Measurements from ENCODE around the gene ADH1C.

DNA sequence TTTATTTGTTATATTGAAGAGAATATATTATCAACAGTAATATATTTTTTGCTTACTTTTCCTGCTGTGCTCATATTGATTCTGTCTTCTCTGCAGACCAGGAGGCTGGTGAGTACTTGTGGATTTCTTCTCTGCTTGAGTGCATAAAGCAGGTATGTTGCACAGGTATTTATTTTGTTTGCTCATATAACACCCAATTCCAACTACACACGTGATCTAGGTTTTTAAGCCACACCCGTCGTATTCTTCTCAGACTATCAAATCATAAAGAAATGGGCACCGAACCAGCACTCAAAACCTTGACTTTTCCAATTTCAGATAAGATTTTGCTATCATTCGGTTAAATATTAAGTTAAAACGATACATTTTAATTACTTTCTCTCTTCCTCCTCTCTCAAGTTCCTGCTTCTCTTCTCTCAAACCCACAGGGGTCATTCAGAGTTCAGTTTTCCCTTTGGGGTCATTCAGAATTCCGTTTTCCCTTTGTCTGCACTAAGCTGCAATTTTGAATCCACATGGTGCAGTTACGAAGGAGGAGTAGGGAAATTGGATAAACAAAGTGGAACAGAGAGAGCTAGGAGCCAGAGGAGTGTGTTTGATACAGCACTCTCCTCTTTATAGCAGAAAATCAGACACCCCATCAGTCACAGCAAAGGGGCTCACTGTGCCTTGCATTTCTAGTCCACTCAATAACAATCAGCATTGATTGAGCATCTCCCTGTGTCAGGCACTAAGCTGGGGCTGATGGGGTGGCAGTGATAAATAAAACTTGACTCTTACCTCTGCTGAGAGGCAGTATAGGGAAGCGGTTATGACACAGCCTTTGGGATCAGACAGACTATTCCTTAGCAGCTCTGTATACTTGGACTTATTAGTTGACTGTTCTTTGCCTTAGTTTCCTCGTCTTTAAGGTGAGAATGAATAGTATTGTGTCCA lies at the start of gene ADH1C:
- TF ChIP-seq PHF21A (IDR thresholded peaks at IDR 0.05; ENCODE audit: borderline replicate concordance, low read depth) (no peak), CBX2 (IDR thresholded peaks at IDR 0.05; ENCODE audit: insufficient read depth, low read length, poor library complexity, severe bottlenecking) (no peak), KDM1A (IDR thresholded peaks at IDR 0.05) (no peak), SMARCA4 (IDR thresholded peaks at IDR 0.05) (no peak), NBN (IDR thresholded peaks at IDR 0.05; ENCODE audit: low read depth) (no peak), SREBF2 (CRISPR knock-in tag; IDR thresholded peaks at IDR 0.05) (no peak)
- TF ChIP-seq, protein P1, sequence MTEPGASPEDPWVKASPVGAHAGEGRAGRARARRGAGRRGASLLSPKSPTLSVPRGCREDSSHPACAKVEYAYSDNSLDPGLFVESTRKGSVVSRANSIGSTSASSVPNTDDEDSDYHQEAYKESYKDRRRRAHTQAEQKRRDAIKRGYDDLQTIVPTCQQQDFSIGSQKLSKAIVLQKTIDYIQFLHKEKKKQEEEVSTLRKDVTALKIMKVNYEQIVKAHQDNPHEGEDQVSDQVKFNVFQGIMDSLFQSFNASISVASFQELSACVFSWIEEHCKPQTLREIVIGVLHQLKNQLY (CRISPR knock-in tag; conservative IDR thresholded peaks at IDR 0.05) = no peak
- TF ChIP-seq, protein P2, sequence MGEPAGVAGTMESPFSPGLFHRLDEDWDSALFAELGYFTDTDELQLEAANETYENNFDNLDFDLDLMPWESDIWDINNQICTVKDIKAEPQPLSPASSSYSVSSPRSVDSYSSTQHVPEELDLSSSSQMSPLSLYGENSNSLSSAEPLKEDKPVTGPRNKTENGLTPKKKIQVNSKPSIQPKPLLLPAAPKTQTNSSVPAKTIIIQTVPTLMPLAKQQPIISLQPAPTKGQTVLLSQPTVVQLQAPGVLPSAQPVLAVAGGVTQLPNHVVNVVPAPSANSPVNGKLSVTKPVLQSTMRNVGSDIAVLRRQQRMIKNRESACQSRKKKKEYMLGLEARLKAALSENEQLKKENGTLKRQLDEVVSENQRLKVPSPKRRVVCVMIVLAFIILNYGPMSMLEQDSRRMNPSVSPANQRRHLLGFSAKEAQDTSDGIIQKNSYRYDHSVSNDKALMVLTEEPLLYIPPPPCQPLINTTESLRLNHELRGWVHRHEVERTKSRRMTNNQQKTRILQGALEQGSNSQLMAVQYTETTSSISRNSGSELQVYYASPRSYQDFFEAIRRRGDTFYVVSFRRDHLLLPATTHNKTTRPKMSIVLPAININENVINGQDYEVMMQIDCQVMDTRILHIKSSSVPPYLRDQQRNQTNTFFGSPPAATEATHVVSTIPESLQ (CRISPR knock-in tag; IDR thresholded peaks at IDR 0.05) = no peak
- TF ChIP-seq, protein P3, sequence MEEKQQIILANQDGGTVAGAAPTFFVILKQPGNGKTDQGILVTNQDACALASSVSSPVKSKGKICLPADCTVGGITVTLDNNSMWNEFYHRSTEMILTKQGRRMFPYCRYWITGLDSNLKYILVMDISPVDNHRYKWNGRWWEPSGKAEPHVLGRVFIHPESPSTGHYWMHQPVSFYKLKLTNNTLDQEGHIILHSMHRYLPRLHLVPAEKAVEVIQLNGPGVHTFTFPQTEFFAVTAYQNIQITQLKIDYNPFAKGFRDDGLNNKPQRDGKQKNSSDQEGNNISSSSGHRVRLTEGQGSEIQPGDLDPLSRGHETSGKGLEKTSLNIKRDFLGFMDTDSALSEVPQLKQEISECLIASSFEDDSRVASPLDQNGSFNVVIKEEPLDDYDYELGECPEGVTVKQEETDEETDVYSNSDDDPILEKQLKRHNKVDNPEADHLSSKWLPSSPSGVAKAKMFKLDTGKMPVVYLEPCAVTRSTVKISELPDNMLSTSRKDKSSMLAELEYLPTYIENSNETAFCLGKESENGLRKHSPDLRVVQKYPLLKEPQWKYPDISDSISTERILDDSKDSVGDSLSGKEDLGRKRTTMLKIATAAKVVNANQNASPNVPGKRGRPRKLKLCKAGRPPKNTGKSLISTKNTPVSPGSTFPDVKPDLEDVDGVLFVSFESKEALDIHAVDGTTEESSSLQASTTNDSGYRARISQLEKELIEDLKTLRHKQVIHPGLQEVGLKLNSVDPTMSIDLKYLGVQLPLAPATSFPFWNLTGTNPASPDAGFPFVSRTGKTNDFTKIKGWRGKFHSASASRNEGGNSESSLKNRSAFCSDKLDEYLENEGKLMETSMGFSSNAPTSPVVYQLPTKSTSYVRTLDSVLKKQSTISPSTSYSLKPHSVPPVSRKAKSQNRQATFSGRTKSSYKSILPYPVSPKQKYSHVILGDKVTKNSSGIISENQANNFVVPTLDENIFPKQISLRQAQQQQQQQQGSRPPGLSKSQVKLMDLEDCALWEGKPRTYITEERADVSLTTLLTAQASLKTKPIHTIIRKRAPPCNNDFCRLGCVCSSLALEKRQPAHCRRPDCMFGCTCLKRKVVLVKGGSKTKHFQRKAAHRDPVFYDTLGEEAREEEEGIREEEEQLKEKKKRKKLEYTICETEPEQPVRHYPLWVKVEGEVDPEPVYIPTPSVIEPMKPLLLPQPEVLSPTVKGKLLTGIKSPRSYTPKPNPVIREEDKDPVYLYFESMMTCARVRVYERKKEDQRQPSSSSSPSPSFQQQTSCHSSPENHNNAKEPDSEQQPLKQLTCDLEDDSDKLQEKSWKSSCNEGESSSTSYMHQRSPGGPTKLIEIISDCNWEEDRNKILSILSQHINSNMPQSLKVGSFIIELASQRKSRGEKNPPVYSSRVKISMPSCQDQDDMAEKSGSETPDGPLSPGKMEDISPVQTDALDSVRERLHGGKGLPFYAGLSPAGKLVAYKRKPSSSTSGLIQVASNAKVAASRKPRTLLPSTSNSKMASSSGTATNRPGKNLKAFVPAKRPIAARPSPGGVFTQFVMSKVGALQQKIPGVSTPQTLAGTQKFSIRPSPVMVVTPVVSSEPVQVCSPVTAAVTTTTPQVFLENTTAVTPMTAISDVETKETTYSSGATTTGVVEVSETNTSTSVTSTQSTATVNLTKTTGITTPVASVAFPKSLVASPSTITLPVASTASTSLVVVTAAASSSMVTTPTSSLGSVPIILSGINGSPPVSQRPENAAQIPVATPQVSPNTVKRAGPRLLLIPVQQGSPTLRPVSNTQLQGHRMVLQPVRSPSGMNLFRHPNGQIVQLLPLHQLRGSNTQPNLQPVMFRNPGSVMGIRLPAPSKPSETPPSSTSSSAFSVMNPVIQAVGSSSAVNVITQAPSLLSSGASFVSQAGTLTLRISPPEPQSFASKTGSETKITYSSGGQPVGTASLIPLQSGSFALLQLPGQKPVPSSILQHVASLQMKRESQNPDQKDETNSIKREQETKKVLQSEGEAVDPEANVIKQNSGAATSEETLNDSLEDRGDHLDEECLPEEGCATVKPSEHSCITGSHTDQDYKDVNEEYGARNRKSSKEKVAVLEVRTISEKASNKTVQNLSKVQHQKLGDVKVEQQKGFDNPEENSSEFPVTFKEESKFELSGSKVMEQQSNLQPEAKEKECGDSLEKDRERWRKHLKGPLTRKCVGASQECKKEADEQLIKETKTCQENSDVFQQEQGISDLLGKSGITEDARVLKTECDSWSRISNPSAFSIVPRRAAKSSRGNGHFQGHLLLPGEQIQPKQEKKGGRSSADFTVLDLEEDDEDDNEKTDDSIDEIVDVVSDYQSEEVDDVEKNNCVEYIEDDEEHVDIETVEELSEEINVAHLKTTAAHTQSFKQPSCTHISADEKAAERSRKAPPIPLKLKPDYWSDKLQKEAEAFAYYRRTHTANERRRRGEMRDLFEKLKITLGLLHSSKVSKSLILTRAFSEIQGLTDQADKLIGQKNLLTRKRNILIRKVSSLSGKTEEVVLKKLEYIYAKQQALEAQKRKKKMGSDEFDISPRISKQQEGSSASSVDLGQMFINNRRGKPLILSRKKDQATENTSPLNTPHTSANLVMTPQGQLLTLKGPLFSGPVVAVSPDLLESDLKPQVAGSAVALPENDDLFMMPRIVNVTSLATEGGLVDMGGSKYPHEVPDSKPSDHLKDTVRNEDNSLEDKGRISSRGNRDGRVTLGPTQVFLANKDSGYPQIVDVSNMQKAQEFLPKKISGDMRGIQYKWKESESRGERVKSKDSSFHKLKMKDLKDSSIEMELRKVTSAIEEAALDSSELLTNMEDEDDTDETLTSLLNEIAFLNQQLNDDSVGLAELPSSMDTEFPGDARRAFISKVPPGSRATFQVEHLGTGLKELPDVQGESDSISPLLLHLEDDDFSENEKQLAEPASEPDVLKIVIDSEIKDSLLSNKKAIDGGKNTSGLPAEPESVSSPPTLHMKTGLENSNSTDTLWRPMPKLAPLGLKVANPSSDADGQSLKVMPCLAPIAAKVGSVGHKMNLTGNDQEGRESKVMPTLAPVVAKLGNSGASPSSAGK (IDR thresholded peaks at IDR 0.05) = no peak
